ENCODE data around the gene MRPL47.
"Not testable (repeated sequence)": the region's sequence is repeated elsewhere in the genome, so short reads cannot be mapped to it uniquely, and the experiment has no call there.

MRPL47 gene

GRCh38 chr3:179604321-179605078 is at the start of gene MRPL47, which contains the start of gene NDUFB5:
TSS of gene MRPL47 (minus strand) at chr3:179604638. CDS start at chr3:179604624, 14 bp downstream.
TSS of gene NDUFB5 (plus strand) at chr3:179604794. CDS start at chr3:179604816, 22 bp downstream.
- peak; percentile 90 for DNase-seq

- DNase-seq: peak; percentile 41
These were observed 48.8 kb upstream of the MRPL47 start for GRCh38 chr3:179653096-179653797.

- peak; percentile 46 for DNase-seq
These were observed 48.1 kb upstream of the MRPL47 start, which contains the start of gene USP13 for GRCh38 chr3:179652447-179653095. TSS of gene USP13 (plus strand) at chr3:179653040. CDS start at chr3:179653226, 186 bp downstream.

- DNase-seq: no peak
These were observed 47.4 kb upstream of the MRPL47 start for GRCh38 chr3:179651687-179652446.

GRCh38 chr3:179646177-179646576 is 41.7 kb upstream of the MRPL47 start:
- DNase-seq: no peak

GRCh38 chr3:179643837-179644236 is 39.4 kb upstream of the MRPL47 start:
- DNase-seq: not testable (repeated sequence)

GRCh38 chr3:179642871-179643270 is 38.4 kb upstream of the MRPL47 start:
- DNase-seq: no peak

- DNase-seq: no peak
These were observed 36.0 kb upstream of the MRPL47 start for GRCh38 chr3:179640469-179640868.

- no peak for DNase-seq
These were observed 26.5 kb upstream of the MRPL47 start for GRCh38 chr3:179630753-179631451.

GRCh38 chr3:179624451-179624850 is 20.0 kb upstream of the MRPL47 start:
- no peak for DNase-seq

- no peak for DNase-seq
These were observed 17.6 kb upstream of the MRPL47 start for GRCh38 chr3:179622023-179622422.

- no peak for DNase-seq
These were observed 11.2 kb upstream of the MRPL47 start for GRCh38 chr3:179615458-179616173.

GRCh38 chr3:179613807-179614206 is 9.4 kb upstream of the MRPL47 start:
- no peak for DNase-seq

GRCh38 chr3:179610066-179610465 is 5.6 kb upstream of the MRPL47 start:
- no peak for DNase-seq

- no peak for DNase-seq
These were observed 4.7 kb upstream of the MRPL47 start for GRCh38 chr3:179608931-179609720.

GRCh38 chr3:179606534-179607085 is 2.2 kb upstream of the MRPL47 start:
- DNase-seq: no peak

- no peak for DNase-seq
These were observed 607 bp downstream of the MRPL47 start for GRCh38 chr3:179603831-179604230.

GRCh38 chr3:179603321-179603720 is 1.1 kb downstream of the MRPL47 start:
- DNase-seq: no peak

GRCh38 chr3:179599531-179599930 is 4.9 kb downstream of the MRPL47 start:
- DNase-seq: no peak

- DNase-seq: no peak
These were observed 13.1 kb downstream of the MRPL47 start for GRCh38 chr3:179591313-179591712.

Measured in activated gamma-delta T cell treated with Interleukin-2 at 50 U/mL for 16 hours (primary cell).